AML-193 (cell line): Measurements from ENCODE around the gene POLA2.
"Not testable (repeated sequence)": the region's sequence is repeated elsewhere in the genome, so short reads cannot be mapped to it uniquely, and the experiment has no call there.

Experiments
- DNase-seq, 2 experiments: peaks; one replicate each; lab custom pipeline; 2025; lab: John Stamatoyannopoulos, UW

Gene POLA2

GRCh38 chr11:65330544-65330943 lies 68.8 kb downstream of the POLA2 start:
- DNase-seq = no peak

- not testable (repeated sequence) for DNase-seq
Observed at GRCh38 chr11:65332591-65332990, 70.8 kb downstream of the POLA2 start.

- DNase-seq = no peak
Observed at GRCh38 chr11:65334696-65335295, 73.0 kb downstream of the POLA2 start.

- DNase-seq = no peak
Observed at GRCh38 chr11:65338676-65339075, 76.9 kb downstream of the POLA2 start.

GRCh38 chr11:65340226-65340625 lies 78.5 kb downstream of the POLA2 start:
- DNase-seq = no peak

- DNase-seq = no peak
Observed at GRCh38 chr11:65341856-65342255, 80.1 kb downstream of the POLA2 start.
